Right ventricle myocardium inferior (tissue), 1 donor: ENCODE data around the gene ACOX3. TPM values are rescaled to one million over a fixed set of nuclear protein-coding genes. Genes with fewer than 3 reads are reported as not detected.
A peak's percentile ranks its signal among the peaks of the same experiment; 100 is the strongest.
"Not testable (repeated sequence)": the region's sequence is repeated elsewhere in the genome, so short reads cannot be mapped to it uniquely, and the experiment has no call there.

ENCODE experiments used
- ATAC-seq: fragments of 200-7000 bp; cut with Tn5 transposase; one replicate; pipeline ENCODE4 v1.9.1; 2020; ENCODE audit warnings: mild to moderate bottlenecking, moderate library complexity
- DNase-seq: peaks from one replicate; pipeline ENCODE4 v3.0.0; 2021; ENCODE audit errors: missing footprints
- intact Hi-C: fragments of 100-400 bp; cut with DNase I; formaldehyde crosslinking; loops from one replicate; pipeline ENCODE4 v1.11.0; 2022
- long read RNA-seq: library from polyadenylated mRNA; unstranded; transcript quantifications from one replicate; pipeline ENCODE4 v2.0.0, GENCODE V29; 2021
- total RNA-seq: library from RNA; stranded (reverse); fragmentation: NEBNext Ultra II Directional; extraction: Animal tissue kit (Norgen Biotek cat#: 25700); gene quantifications from one replicate; pipeline ENCODE4 v1.2.1, GENCODE V29; 2021
- donor health status: DM: no; HTN: yes; CAD: no; lungs with severe emphysema.

ACOX3 gene
- 25.3 TPM for total RNA-seq
- long read RNA-seq, transcript ACOX3-203 (18 exons, 2,253 nt), result major isoform, 6 of 15 reads
- long read RNA-seq, partial matches to known transcripts, result 2 of 15 reads
- long read RNA-seq, other reads (novel, unspliced or antisense), result 7 of 15 reads

GRCh38 chr4:8440492-8441311, at the start of gene ACOX3, which contains the start of gene TRMT44:
Gene ACOX3, minus strand, starts transcription at chr4:8440723. Its CDS starts 24,202 bp downstream, at chr4:8416521.
Gene TRMT44, plus strand, starts transcription at chr4:8440777. Its CDS starts 46 bp downstream, at chr4:8440823.
- peak; percentile 94 for ATAC-seq
- peak; percentile 95 for DNase-seq
- intact Hi-C loops, result no loop called here

- intact Hi-C loops, result no loop called here
- ATAC-seq, result no peak
- DNase-seq, result no peak
Measured at GRCh38 chr4:8488791-8489369, 48.4 kb upstream of the ACOX3 start.

GRCh38 chr4:8486643-8487042, 46.1 kb upstream of the ACOX3 start:
- ATAC-seq, DNase-seq, intact Hi-C loops: not testable (repeated sequence)

DNA sequence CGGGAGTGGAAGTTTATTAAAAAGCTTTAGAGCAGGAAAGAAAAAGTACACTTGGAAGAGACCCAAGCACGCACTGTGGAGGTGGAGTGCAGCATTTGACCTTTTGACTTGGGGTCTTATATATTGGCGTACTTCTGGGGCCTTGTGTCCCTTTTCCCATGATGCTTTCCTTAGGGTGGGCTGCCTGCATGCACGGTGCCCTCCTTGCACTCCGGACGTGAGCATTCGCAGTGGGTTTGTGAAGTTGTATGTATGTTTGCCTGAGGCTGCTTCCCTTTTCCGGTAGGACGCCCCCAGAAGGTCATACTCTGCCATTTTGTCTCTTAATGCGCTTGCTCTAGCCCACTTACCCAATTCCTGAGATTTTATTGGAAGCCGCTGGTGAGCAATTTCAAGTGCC, 39.7 kb upstream of the ACOX3 start:
- no peak for DNase-seq
- intact Hi-C loops, result no loop called here
- ATAC-seq, result no peak

GRCh38 chr4:8478801-8479744, 38.5 kb upstream of the ACOX3 start:
- intact Hi-C loops, result no loop called here
- no peak for DNase-seq
- ATAC-seq, result no peak

DNA sequence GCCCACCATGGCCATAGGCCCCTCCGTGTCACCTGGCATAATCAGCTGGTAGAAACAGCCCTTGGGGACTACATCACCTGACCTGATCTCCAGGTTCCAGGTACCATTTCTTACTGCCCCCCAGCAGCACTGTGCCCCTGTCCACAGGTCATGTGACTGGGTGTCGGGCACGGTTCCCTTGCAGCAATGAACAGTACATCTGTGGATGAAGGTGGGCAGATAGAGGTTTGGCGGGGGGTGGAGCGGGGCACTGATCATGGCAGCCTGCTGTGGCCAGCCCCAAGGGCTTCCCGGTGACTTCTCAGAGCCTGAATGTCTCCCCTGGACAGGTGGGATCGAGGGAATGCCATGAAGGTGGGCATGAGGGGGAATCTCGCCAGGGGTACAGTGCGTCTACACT, 37.8 kb upstream of the ACOX3 start:
- intact Hi-C loops, result no loop called here
- DNase-seq (no peak), ATAC-seq (no peak)

DNA sequence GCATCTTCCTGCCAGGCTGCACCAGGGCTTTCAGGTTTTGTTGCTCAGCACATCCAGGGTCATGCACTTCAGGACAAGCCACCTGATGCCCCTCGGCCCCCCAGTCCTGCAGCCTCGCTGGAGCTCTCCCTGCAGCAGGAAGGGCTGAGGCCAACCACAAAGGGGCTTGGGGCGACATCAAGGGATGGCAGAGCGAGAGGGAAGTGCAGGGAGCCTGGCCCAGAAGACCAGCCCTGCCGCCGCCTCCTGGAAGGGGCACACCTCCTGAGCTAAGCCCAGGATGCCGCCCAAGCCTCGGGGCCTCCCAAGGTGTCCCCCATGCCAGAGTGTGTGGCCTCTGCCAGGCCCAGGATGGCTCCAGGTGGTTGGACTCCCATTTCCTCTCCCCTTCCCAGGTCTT, 37.2 kb upstream of the ACOX3 start:
- intact Hi-C loops, result no loop called here
- no peak for ATAC-seq
- DNase-seq, result no peak

DNA sequence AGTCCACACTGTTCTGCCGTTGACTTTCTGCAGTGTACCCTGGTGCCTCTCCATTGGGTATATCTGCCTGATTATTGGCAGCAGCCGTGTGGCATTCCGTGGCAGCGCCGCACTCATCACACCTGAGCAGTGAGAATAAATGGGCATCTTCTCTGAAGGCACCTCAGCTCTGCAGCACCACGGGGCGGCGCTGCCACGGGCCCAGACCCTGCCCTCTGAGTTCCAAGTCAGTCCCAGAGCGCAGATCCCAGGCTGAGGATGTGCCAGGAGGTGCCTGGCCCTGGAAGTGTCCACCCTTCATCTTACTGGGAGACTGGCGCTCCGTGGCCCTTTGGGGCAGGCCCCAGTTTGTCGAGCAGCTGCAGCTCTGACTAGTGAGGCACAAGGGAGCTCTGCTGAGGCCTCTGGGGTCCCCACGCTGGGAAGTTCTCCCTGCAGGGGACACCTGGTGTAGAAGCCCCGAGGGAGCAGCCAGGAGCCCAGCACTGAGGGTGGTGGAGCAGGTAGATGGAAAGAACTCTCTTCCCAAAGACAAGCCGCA, 36.6 kb upstream of the ACOX3 start:
- DNase-seq, result no peak
- ATAC-seq, result no peak
- intact Hi-C loops, result no loop called here

GRCh38 chr4:8475751-8476575, 35.4 kb upstream of the ACOX3 start:
- DNase-seq, result no peak
- intact Hi-C loops, result no loop called here
- ATAC-seq, result no peak

DNA sequence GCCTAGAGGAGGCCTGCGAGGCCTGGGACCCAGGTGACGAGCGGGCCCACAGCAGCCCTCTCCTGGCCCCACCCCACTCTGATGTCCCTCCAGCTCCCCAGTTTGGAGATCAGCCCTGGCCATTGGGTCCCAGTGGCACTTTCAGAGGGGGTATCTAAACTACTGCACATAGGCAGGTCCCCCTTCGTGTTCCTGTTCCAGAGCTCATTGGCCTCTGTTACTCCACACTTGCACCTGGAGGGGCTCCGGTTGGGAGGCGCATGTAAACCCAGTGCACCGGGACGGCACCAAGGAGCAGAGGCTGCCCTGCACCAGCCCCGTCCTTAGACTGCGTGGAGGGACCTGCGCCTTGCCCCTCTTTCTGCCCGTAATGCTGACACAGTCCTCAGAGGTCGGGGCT, 34.3 kb upstream of the ACOX3 start:
- no peak for ATAC-seq
- no peak for DNase-seq
- intact Hi-C loops, result no loop called here

GRCh38 chr4:8473920-8474590, 33.5 kb upstream of the ACOX3 start:
- DNase-seq (no peak), ATAC-seq (no peak)
- intact Hi-C loops, result no loop called here

- intact Hi-C loops, result no loop called here
- ATAC-seq, result no peak
Measured at GRCh38 chr4:8473198-8473919, 32.8 kb upstream of the ACOX3 start.

GRCh38 chr4:8472689-8473197, 32.2 kb upstream of the ACOX3 start:
- intact Hi-C loops, result no loop called here
- ATAC-seq (peak; percentile 56), DNase-seq (peak; percentile 75)

More at GRCh38 chr4:8473198-8473919, 32.8 kb upstream of the ACOX3 start:
- peak; percentile 73 for DNase-seq

GRCh38 chr4:8472158-8472688, 31.7 kb upstream of the ACOX3 start:
- ATAC-seq (no peak), DNase-seq (no peak)
- intact Hi-C loops, result no loop called here

DNA sequence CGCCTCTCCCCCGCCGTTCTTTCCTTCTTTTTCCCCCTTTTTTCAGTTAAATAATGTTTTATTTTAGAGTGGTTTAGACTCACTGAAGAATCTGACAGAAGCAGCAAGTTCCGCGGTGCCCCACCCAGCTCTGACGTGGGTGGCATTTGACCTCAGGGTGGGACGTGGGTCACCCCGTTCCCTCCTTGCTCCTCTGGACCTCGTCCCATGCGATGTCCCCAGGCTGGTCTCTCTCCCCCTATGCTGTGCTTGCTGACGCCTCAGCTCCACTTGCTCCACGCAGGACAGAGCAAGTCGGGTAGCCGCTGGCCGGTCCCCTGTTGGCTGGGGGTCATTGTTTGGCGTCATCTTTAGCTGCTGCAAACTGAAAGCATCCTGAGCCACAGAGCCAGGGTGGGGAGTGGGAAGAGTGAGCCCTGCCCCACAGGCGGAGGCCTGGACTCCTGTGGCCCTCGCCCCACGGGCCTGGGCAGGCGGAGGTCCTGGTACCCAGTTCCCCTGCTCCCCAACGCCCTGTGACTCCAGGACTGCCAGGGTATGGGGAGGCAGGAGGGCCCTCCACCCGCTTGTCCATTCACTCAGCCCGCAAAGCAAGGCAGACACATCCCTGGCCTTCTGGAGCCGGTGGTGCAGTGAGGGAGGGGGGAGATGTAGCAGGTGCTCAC, 30.8 kb upstream of the ACOX3 start:
- ATAC-seq, result no peak
- intact Hi-C loops, result no loop called here
- DNase-seq, result no peak
